ENCODE results near the gene LCNL1. TPM values are rescaled to one million over a fixed set of nuclear protein-coding genes. Genes with fewer than 3 reads are reported as not detected.

The LCNL1 gene
- total and polyA plus RNA-seq, 10 of the 15 experiments (the other 5 are each of a cell fraction or from before 2014, with no cell fraction given) = not detected

- TF ChIP-seq, protein P1, sequence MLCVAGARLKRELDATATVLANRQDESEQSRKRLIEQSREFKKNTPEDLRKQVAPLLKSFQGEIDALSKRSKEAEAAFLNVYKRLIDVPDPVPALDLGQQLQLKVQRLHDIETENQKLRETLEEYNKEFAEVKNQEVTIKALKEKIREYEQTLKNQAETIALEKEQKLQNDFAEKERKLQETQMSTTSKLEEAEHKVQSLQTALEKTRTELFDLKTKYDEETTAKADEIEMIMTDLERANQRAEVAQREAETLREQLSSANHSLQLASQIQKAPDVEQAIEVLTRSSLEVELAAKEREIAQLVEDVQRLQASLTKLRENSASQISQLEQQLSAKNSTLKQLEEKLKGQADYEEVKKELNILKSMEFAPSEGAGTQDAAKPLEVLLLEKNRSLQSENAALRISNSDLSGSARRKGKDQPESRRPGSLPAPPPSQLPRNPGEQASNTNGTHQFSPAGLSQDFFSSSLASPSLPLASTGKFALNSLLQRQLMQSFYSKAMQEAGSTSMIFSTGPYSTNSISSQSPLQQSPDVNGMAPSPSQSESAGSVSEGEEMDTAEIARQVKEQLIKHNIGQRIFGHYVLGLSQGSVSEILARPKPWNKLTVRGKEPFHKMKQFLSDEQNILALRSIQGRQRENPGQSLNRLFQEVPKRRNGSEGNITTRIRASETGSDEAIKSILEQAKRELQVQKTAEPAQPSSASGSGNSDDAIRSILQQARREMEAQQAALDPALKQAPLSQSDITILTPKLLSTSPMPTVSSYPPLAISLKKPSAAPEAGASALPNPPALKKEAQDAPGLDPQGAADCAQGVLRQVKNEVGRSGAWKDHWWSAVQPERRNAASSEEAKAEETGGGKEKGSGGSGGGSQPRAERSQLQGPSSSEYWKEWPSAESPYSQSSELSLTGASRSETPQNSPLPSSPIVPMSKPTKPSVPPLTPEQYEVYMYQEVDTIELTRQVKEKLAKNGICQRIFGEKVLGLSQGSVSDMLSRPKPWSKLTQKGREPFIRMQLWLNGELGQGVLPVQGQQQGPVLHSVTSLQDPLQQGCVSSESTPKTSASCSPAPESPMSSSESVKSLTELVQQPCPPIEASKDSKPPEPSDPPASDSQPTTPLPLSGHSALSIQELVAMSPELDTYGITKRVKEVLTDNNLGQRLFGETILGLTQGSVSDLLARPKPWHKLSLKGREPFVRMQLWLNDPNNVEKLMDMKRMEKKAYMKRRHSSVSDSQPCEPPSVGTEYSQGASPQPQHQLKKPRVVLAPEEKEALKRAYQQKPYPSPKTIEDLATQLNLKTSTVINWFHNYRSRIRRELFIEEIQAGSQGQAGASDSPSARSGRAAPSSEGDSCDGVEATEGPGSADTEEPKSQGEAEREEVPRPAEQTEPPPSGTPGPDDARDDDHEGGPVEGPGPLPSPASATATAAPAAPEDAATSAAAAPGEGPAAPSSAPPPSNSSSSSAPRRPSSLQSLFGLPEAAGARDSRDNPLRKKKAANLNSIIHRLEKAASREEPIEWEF (IDR thresholded peaks at IDR 0.05; ENCODE audit: insufficient replicate concordance, low read depth, low read length) = no peak
Measured at GRCh38 chr9:136977223-136977622, 5.6 kb upstream of the LCNL1 start, which contains the start of gene PTGDS (continued).

DNA sequence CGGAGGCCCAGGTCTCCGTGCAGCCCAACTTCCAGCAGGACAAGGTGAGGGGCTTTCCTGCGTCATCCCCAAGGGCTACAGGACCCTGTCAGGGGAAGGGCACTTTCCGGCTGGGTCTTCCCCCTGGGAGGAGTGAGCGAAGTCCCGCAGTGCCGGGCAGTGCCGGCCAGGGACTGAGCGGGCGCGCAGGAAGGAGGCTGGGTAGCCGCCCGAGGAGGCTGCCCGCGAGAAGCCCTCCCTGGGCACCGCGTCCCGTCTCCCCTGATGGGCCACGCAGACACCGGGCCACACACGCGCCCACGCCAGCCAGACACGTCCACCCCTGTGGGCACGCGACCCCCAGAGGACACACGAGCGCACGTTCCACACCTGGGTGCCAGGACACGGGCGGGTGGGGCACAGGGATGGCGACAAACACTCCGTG lies 5.1 kb upstream of the LCNL1 start:
- no peaks in the 10 kb centered on the region for H3K4me1 ChIP-seq (ENCODE audit: control insufficient read depth, insufficient read depth, low read length)
- H3K4me3 ChIP-seq = no peak overlapping the region
- CTCF ChIA-PET = interaction anchor here (0.7 kb wide), 1 partner anchor 15 kb away, joined by 3 read pairs; no protein-coding TSS in a partner anchor
- TF ChIP-seq, protein P2, sequence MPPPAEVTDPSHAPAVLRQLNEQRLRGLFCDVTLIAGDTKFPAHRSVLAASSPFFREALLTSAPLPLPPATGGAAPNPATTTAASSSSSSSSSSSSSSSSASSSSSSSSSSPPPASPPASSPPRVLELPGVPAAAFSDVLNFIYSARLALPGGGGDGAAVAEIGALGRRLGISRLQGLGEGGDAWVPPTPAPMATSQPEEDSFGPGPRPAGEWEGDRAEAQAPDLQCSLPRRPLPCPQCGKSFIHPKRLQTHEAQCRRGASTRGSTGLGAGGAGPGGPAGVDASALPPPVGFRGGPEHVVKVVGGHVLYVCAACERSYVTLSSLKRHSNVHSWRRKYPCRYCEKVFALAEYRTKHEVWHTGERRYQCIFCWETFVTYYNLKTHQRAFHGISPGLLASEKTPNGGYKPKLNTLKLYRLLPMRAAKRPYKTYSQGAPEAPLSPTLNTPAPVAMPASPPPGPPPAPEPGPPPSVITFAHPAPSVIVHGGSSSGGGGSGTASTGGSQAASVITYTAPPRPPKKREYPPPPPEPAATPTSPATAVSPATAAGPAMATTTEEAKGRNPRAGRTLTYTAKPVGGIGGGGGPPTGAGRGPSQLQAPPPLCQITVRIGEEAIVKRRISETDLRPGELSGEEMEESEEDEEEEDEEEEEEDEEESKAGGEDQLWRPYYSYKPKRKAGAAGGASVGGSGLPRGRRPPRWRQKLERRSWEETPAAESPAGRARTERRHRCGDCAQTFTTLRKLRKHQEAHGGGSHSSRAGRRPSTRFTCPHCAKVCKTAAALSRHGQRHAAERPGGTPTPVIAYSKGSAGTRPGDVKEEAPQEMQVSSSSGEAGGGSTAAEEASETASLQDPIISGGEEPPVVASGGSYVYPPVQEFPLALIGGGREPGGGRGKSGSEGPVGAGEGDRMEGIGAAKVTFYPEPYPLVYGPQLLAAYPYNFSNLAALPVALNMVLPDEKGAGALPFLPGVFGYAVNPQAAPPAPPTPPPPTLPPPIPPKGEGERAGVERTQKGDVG (CRISPR knock-in tag; IDR thresholded peaks at IDR 0.05) = no peak
- TF ChIP-seq POLR2AphosphoS5 (IDR thresholded peaks at IDR 0.05; ENCODE audit: low read length) (no peak), CHD2 (IDR thresholded peaks at IDR 0.05; ENCODE audit: borderline replicate concordance, low read depth, low read length) (no peak), HDAC2 (IDR thresholded peaks at IDR 0.05) (no peak), RAD21 (IDR thresholded peaks at IDR 0.05; ENCODE audit: insufficient read depth, low read depth, low read length) (no peak), YBX1 (IDR thresholded peaks at IDR 0.05) (no peak), POLR2AphosphoS2 (IDR thresholded peaks at IDR 0.05; ENCODE audit: low read depth, low read length) (no peak), MEF2A (IDR thresholded peaks at IDR 0.05; ENCODE audit: insufficient read depth, low read depth, low read length) (no peak)
- TF ChIP-seq, protein P3, sequence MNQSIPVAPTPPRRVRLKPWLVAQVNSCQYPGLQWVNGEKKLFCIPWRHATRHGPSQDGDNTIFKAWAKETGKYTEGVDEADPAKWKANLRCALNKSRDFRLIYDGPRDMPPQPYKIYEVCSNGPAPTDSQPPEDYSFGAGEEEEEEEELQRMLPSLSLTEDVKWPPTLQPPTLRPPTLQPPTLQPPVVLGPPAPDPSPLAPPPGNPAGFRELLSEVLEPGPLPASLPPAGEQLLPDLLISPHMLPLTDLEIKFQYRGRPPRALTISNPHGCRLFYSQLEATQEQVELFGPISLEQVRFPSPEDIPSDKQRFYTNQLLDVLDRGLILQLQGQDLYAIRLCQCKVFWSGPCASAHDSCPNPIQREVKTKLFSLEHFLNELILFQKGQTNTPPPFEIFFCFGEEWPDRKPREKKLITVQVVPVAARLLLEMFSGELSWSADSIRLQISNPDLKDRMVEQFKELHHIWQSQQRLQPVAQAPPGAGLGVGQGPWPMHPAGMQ (IDR thresholded peaks at IDR 0.05; ENCODE audit: borderline replicate concordance) = no peak
- TF ChIP-seq, protein P4, sequence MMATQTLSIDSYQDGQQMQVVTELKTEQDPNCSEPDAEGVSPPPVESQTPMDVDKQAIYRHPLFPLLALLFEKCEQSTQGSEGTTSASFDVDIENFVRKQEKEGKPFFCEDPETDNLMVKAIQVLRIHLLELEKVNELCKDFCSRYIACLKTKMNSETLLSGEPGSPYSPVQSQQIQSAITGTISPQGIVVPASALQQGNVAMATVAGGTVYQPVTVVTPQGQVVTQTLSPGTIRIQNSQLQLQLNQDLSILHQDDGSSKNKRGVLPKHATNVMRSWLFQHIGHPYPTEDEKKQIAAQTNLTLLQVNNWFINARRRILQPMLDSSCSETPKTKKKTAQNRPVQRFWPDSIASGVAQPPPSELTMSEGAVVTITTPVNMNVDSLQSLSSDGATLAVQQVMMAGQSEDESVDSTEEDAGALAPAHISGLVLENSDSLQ (IDR thresholded peaks at IDR 0.05) = no peak

More for the DNA sequence above, 5.1 kb upstream of the LCNL1 start:
- H3K27me3 ChIP-seq (replicated peaks in 1 of 2; ENCODE audit: control insufficient read depth in 2 of 2, insufficient read depth in 2 of 2, low read length in 1 of 2) = no peaks in the 10 kb centered on the region; a peak in 2 of 4 replicates
- H3K9me3 ChIP-seq (replicated peaks; ENCODE audit: control insufficient read depth, insufficient read depth, low read length) = no peaks in the 10 kb centered on the region
- DNase-seq (ENCODE audit: low read depth, low spot score) (no peak), FAIRE-seq (no peak), ATAC-seq (no peak)
- no TSS peak for BruUV-seq (replicated peaks)
- ChIA-PET RAD21 (ENCODE audit: unreplicated experiment) (no interaction called here), SMC1A (ENCODE audit: uncharacterized antibody, unreplicated experiment) (no interaction called here), POLR2A (interaction anchor here (0.6 kb wide), 1 partner anchor 174 kb away, joined by 3 read pairs; no protein-coding TSS in a partner anchor)
- intact Hi-C loops (cut with micrococcal nuclease; ENCODE audit: unreplicated experiment) = no loop called here
- no peaks in the 10 kb centered on the region for H3K36me3 ChIP-seq (ENCODE audit: control insufficient read depth in 2 of 2, insufficient read depth in 2 of 2, low read length in 1 of 2)
- no peak overlapping the region for H2AFZ ChIP-seq (ENCODE audit: control insufficient read depth, low read depth, low read length)
- WGBS (ENCODE audit: insufficient coverage, insufficient replicate concordance, low lambda C conversion rate, missing lambda C conversion rate) = 67% methylated on average over 32 of the region's 33 CpGs
- no peak overlapping the region for H3K9ac ChIP-seq (ENCODE audit: control insufficient read depth, insufficient read depth, low read length)
- no peak overlapping the region for H3K4me2 ChIP-seq (ENCODE audit: control insufficient read depth, insufficient read depth)
- no peaks in the 10 kb centered on the region for H3K79me2 ChIP-seq (ENCODE audit: control insufficient read depth, insufficient read depth, low read length)
- H4K20me1 ChIP-seq (ENCODE audit: control insufficient read depth, insufficient read depth) = no peaks in the 10 kb centered on the region
- in situ Hi-C loops (cut with MboI) = no loop called here
- no peak overlapping the region for H3K27ac ChIP-seq (ENCODE audit: control insufficient read depth, insufficient read depth)
